ENCODE results near the gene NDUFA7.
"Not testable (repeated sequence)": the region's sequence is repeated elsewhere in the genome, so short reads cannot be mapped to it uniquely, and the experiment has no call there.

NDUFA7 gene

GRCh38 chr19:8321067-8321985 lies at the start of gene NDUFA7, which contains the start of gene RPS28:
NDUFA7 (minus strand) TSS chr19:8321375; CDS start chr19:8321358, 17 bp downstream.
RPS28 (plus strand) TSS chr19:8321496; CDS start chr19:8321531, 35 bp downstream.
- DNase-seq: peak; percentile 93

- DNase-seq: no peak
Measured at GRCh38 chr19:8370176-8371010, 49.2 kb upstream of the NDUFA7 start.

- DNase-seq: no peak
Measured at GRCh38 chr19:8367327-8368001, 46.3 kb upstream of the NDUFA7 start.

- no peak for DNase-seq
Measured at GRCh38 chr19:8366961-8367326, 45.8 kb upstream of the NDUFA7 start.

GRCh38 chr19:8366121-8366581 lies 45.0 kb upstream of the NDUFA7 start:
- DNase-seq: no peak

GRCh38 chr19:8363803-8364771 lies 42.9 kb upstream of the NDUFA7 start, which contains the start of gene ANGPTL4:
ANGPTL4 (plus strand) TSS chr19:8364155; CDS start chr19:8364322, 167 bp downstream.
- peak; percentile 19 for DNase-seq

- peak; percentile 69 for DNase-seq
Measured at GRCh38 chr19:8361921-8362793, 41.0 kb upstream of the NDUFA7 start.

- DNase-seq: no peak
Measured at GRCh38 chr19:8360196-8360595, 39.0 kb upstream of the NDUFA7 start.

- no peak for DNase-seq
Measured at GRCh38 chr19:8358948-8359347, 37.8 kb upstream of the NDUFA7 start.

GRCh38 chr19:8357007-8357521 lies 35.9 kb upstream of the NDUFA7 start:
- no peak for DNase-seq

- DNase-seq: no peak
Measured at GRCh38 chr19:8355631-8356402, 34.6 kb upstream of the NDUFA7 start.

GRCh38 chr19:8352845-8353244 lies 31.7 kb upstream of the NDUFA7 start:
- not testable (repeated sequence) for DNase-seq

- DNase-seq: no peak
Measured at GRCh38 chr19:8352134-8352827, 31.1 kb upstream of the NDUFA7 start.

- DNase-seq: not testable (repeated sequence)
Measured at GRCh38 chr19:8349629-8350372, 28.6 kb upstream of the NDUFA7 start.

GRCh38 chr19:8343483-8343844 lies 22.3 kb upstream of the NDUFA7 start:
- no peak for DNase-seq

GRCh38 chr19:8342684-8343482 lies 21.7 kb upstream of the NDUFA7 start, which contains the start of gene KANK3:
KANK3 (minus strand) TSS chr19:8343262; CDS start chr19:8337828, 5,434 bp downstream.
- DNase-seq: peak; percentile 89

- no peak for DNase-seq
Measured at GRCh38 chr19:8342316-8342683, 21.1 kb upstream of the NDUFA7 start.
